Measurements from ENCODE around the gene RNF166. TPM values are rescaled to one million over a fixed set of nuclear protein-coding genes. Genes with fewer than 3 reads are reported as not detected.

The RNF166 gene
- total and polyA plus RNA-seq, 2 of the 13 experiments (the other 11 are each of a cell fraction or from before 2014, with no cell fraction given): 21.4 to 23.0 TPM

DNA sequence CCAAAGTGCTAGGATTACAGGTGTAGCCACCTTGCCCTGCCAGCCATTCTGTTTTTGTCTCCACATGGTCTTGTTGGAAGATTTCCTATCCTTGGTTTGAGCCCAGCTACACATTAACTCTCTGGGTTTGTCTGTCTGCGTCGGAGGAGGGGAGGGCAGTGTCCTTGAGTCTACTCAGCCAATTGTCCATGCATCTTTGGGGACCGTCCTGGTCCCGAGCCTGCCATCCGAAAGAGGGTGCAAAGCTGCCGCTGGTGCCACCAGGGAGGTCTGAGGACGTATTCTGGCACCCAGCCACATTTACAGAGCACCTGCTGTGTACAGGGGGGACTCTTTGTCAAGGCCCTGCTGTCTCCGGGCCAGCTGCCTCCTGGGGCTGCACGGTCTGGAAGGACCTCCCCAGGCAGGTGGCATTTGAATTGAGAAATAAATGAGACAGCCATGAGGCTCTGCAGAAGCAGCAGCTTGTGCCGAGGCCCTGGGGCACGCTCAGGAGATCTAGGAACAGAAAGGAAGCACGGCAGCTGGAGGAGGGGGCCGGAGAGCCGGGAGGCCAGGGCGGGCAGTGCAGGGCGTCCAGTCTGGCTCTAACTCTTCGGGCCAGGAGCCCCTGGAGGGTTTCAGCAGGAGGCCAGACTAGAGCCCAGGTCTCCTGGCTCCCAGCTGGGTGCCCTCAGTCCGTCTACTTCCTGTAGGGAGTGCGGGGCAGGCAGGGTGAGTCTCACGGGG lies 56.8 kb downstream of the RNF166 start (continued):
- TF ChIP-seq, protein P1, sequence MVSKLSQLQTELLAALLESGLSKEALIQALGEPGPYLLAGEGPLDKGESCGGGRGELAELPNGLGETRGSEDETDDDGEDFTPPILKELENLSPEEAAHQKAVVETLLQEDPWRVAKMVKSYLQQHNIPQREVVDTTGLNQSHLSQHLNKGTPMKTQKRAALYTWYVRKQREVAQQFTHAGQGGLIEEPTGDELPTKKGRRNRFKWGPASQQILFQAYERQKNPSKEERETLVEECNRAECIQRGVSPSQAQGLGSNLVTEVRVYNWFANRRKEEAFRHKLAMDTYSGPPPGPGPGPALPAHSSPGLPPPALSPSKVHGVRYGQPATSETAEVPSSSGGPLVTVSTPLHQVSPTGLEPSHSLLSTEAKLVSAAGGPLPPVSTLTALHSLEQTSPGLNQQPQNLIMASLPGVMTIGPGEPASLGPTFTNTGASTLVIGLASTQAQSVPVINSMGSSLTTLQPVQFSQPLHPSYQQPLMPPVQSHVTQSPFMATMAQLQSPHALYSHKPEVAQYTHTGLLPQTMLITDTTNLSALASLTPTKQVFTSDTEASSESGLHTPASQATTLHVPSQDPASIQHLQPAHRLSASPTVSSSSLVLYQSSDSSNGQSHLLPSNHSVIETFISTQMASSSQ (IDR thresholded peaks at IDR 0.05; ENCODE audit: low read depth): 0 out of 2 replicates have a peak, but pooled peaks have one; percentile 9
- TF ChIP-seq, protein P1 (CRISPR knock-in tag; IDR thresholded peaks at IDR 0.05; ENCODE audit: borderline replicate concordance): peak; percentile 40; the same call in 1 of the 2 replicates
- TF ChIP-seq SOX13 (IDR thresholded peaks at IDR 0.05): no peak; the same call in 1 of the 2 replicates
- peak in 1 of 2 experiments; percentile 47; a peak in 1 of 4 replicates for TF ChIP-seq SOX13 (CRISPR knock-in tag; conservative IDR thresholded peaks at IDR 0.05 in 1 of 2, IDR thresholded peaks at IDR 0.05 in 1 of 2)
- peak; percentile 71 for TF ChIP-seq MXD4 (CRISPR knock-in tag; IDR thresholded peaks at IDR 0.05)
- TF ChIP-seq SSRP1 (CRISPR knock-in tag; IDR thresholded peaks at IDR 0.05): peak; percentile 43; the same call in 1 of the 2 replicates
- TF ChIP-seq MAZ (IDR thresholded peaks at IDR 0.05; ENCODE audit: borderline replicate concordance, low read depth, low read length): peak; percentile 20; the same call in 1 of the 2 replicates
- no peak for TF ChIP-seq MAZ (CRISPR knock-in tag; IDR thresholded peaks at IDR 0.05; ENCODE audit: low read depth)
- 0 out of 2 replicates have a peak, but pooled peaks have one; percentile 36 for TF ChIP-seq ZNF776 (CRISPR knock-in tag; IDR thresholded peaks at IDR 0.05)
- TF ChIP-seq KLF15 (CRISPR knock-in tag; IDR thresholded peaks at IDR 0.05; ENCODE audit: borderline replicate concordance): 0 out of 2 replicates have a peak, but pooled peaks have one; percentile 52
- TF ChIP-seq ELF1 (CRISPR knock-in tag; IDR thresholded peaks at IDR 0.05): 0 out of 2 replicates have a peak, but pooled peaks have one; percentile 5
- TF ChIP-seq, protein P2, sequence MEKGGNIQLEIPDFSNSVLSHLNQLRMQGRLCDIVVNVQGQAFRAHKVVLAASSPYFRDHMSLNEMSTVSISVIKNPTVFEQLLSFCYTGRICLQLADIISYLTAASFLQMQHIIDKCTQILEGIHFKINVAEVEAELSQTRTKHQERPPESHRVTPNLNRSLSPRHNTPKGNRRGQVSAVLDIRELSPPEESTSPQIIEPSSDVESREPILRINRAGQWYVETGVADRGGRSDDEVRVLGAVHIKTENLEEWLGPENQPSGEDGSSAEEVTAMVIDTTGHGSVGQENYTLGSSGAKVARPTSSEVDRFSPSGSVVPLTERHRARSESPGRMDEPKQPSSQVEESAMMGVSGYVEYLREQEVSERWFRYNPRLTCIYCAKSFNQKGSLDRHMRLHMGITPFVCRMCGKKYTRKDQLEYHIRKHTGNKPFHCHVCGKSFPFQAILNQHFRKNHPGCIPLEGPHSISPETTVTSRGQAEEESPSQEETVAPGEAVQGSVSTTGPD (CRISPR knock-in tag; IDR thresholded peaks at IDR 0.05): 0 out of 2 replicates have a peak, but pooled peaks have one; percentile 50
- peak; percentile 18; the same call in 1 of the 2 replicates for TF ChIP-seq ERF (CRISPR knock-in tag; IDR thresholded peaks at IDR 0.05)
- 0 out of 2 replicates have a peak, but pooled peaks have one; percentile 37 for TF ChIP-seq BCL6 (CRISPR knock-in tag; IDR thresholded peaks at IDR 0.05)
- 0 out of 2 replicates have a peak, but pooled peaks have one; percentile 10 for TF ChIP-seq TAF1 (CRISPR knock-in tag; IDR thresholded peaks at IDR 0.05)
- TF ChIP-seq SALL1 (CRISPR knock-in tag; IDR thresholded peaks at IDR 0.05): peak; percentile 30; the same call in 1 of the 2 replicates
- 0 out of 2 replicates have a peak, but pooled peaks have one; percentile 38 for TF ChIP-seq ZBTB21 (CRISPR knock-in tag; IDR thresholded peaks at IDR 0.05)
- peak; percentile 45; the same call in 1 of the 2 replicates for TF ChIP-seq ZNF563 (CRISPR knock-in tag; IDR thresholded peaks at IDR 0.05)
- TF ChIP-seq ATAD3A (CRISPR knock-in tag; IDR thresholded peaks at IDR 0.05): 0 out of 2 replicates have a peak, but pooled peaks have one; percentile 10
- TF ChIP-seq ZNF317 (CRISPR knock-in tag; IDR thresholded peaks at IDR 0.05): no peak
- 0 out of 2 replicates have a peak, but pooled peaks have one; percentile 48 for TF ChIP-seq ZNF572 (CRISPR knock-in tag; IDR thresholded peaks at IDR 0.05)
- TF ChIP-seq SOX5 (CRISPR knock-in tag; IDR thresholded peaks at IDR 0.05; ENCODE audit: borderline replicate concordance): peak; percentile 39; the same call in 1 of the 2 replicates
- TF ChIP-seq SRSF1 (optimal IDR thresholded peaks at IDR 0.05; ENCODE audit: low read depth, low read length): peak; percentile 16
- no peak for TF ChIP-seq YEATS4 (CRISPR knock-in tag; IDR thresholded peaks at IDR 0.05; ENCODE audit: borderline replicate concordance)
- TF ChIP-seq, protein P3, sequence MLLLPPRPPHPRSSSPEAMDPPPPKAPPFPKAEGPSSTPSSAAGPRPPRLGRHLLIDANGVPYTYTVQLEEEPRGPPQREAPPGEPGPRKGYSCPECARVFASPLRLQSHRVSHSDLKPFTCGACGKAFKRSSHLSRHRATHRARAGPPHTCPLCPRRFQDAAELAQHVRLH (CRISPR knock-in tag; IDR thresholded peaks at IDR 0.05; ENCODE audit: borderline replicate concordance, low read depth): peak; percentile 17; the same call in 1 of the 2 replicates
